IMR-90 (cell line): Measurements from ENCODE around the gene ERC2. TPM values are rescaled to one million over a fixed set of nuclear protein-coding genes. Genes with fewer than 3 reads are reported as not detected.

Source experiments
- ATAC-seq: fragments of 200-7000 bp; cut with Tn5 transposase; 2 replicates; pipeline ENCODE4 v1.9.1; 2020; ENCODE audit warnings: low read depth, mild to moderate bottlenecking, moderate library complexity
- BruUV-seq: library from RNA; stranded (reverse); fragments of 400-500 nt; replicated peaks from 2 replicates; lab custom pipeline; 2021; lab: Mats Ljungman, UMichigan
- CTCF ChIA-PET: fragments of 300-600 bp; formaldehyde crosslinking; extraction: SDS; loops from one replicate; lab custom pipeline; 2021; ENCODE audit warnings: antibody characterized with exemption; lab: Yijun Ruan, JAX
- POLR2A ChIA-PET: fragments of 300-600 bp; sonication (Branson Sonifier 250); formaldehyde crosslinking; loops from one replicate; lab custom pipeline; 2022; ENCODE audit warnings: antibody characterized with exemption; ENCODE audit not compliant: unreplicated experiment; lab: Charles Lee
- DNase-seq: peaks from one replicate; pipeline ENCODE4 v3.0.0; 2013
- H2AFZ ChIP-seq: replicated peaks from 2 replicates; pipeline ENCODE3; 2013; ENCODE audit warnings: low read length, mild to moderate bottlenecking; ENCODE audit not compliant: poor library complexity
- H2AK5ac ChIP-seq: 2 replicates; pipeline ENCODE4 v1.6.1; 2013; ENCODE audit warnings: low read depth, low read length, inconsistent platforms
- H2AK9ac ChIP-seq: replicated peaks from 2 replicates; pipeline ENCODE3; 2013; ENCODE audit warnings: mild to moderate bottlenecking, low read depth, low read length, moderate library complexity; ENCODE audit not compliant: poor library complexity
- H2BK120ac ChIP-seq: 2 replicates; pipeline ENCODE4 v1.6.1; 2013; ENCODE audit warnings: low read depth, low read length, inconsistent platforms
- H2BK15ac ChIP-seq: 3 replicates; pipeline ENCODE4 v1.6.1; 2013; ENCODE audit warnings: low read depth, low read length, inconsistent platforms
- H2BK20ac ChIP-seq: 2 replicates; pipeline ENCODE4 v1.6.1; 2013; ENCODE audit warnings: low read depth, mild to moderate bottlenecking, inconsistent platforms, low read length, moderate library complexity
- H2BK5ac ChIP-seq: 2 replicates; pipeline ENCODE4 v1.6.1; 2013; ENCODE audit warnings: mild to moderate bottlenecking, low read depth, low read length, inconsistent platforms; ENCODE audit not compliant: poor library complexity, severe bottlenecking
- H3K14ac ChIP-seq: replicated peaks from 2 replicates; pipeline ENCODE4 v1.6.1; 2013; ENCODE audit warnings: low read depth, low read length, inconsistent platforms
- H3K18ac ChIP-seq: 2 replicates; pipeline ENCODE4 v1.6.1; 2013; ENCODE audit warnings: low read depth, low read length, control low read depth
- H3K23ac ChIP-seq: 2 replicates; pipeline ENCODE4 v1.6.1; 2013; ENCODE audit warnings: low read depth, low read length, inconsistent platforms
- H3K27ac ChIP-seq: 2 replicates; pipeline ENCODE4 v1.5.1; 2013; ENCODE audit warnings: mild to moderate bottlenecking, control low read depth, low read length; ENCODE audit not compliant: insufficient read depth
- H3K27me3 ChIP-seq: 2 replicates; pipeline ENCODE4 v1.6.1; 2013; ENCODE audit warnings: low read length; ENCODE audit not compliant: control insufficient read depth, insufficient read depth
- H3K36me3 ChIP-seq: 2 replicates; pipeline ENCODE4 v1.6.1; 2013; ENCODE audit warnings: low read length, mixed read lengths; ENCODE audit not compliant: control insufficient read depth, insufficient read depth
- H3K4ac ChIP-seq: 2 replicates; pipeline ENCODE4 v1.6.1; 2013; ENCODE audit warnings: low read depth, low read length, inconsistent platforms
- H3K4me1 ChIP-seq: 2 replicates; pipeline ENCODE4 v1.6.1; 2013; ENCODE audit warnings: low read length, mixed read lengths; ENCODE audit not compliant: control insufficient read depth, insufficient read depth
- H3K4me2 ChIP-seq: 2 replicates; pipeline ENCODE4 v1.6.1; 2013; ENCODE audit warnings: low read depth, mild to moderate bottlenecking, control low read depth, low read length, moderate library complexity
- H3K4me3 ChIP-seq: 2 replicates; pipeline ENCODE4 v1.5.1; 2013; ENCODE audit warnings: low read depth, mild to moderate bottlenecking, control low read depth, low read length, moderate library complexity; ENCODE audit not compliant: insufficient read depth
- H3K56ac ChIP-seq: 2 replicates; pipeline ENCODE4 v1.6.1; 2013; ENCODE audit warnings: low read length, inconsistent platforms; ENCODE audit not compliant: insufficient read depth; ENCODE audit errors: extremely low read depth
- H3K79me1 ChIP-seq, 2 experiments: 2 replicates each; pipeline ENCODE4 v1.6.1; 2013; ENCODE audit warnings: low read length in 2 of 2, inconsistent platforms in 1 of 2, low read depth in 1 of 2
- H3K9ac ChIP-seq: 2 replicates; pipeline ENCODE4 v1.6.1; 2013; ENCODE audit warnings: low read depth, low read length, control low read depth
- H3K9me1 ChIP-seq: 2 replicates; pipeline ENCODE4 v1.6.1; 2013; ENCODE audit warnings: low read length, inconsistent platforms; ENCODE audit not compliant: insufficient read depth
- H3K9me3 ChIP-seq: 2 replicates; pipeline ENCODE4 v1.6.1; 2013; ENCODE audit warnings: low read length; ENCODE audit not compliant: control insufficient read depth, insufficient read depth
- H4K20me1 ChIP-seq: 2 replicates; pipeline ENCODE4 v1.6.1; 2013; ENCODE audit warnings: low read length, inconsistent platforms; ENCODE audit not compliant: insufficient read depth
- H4K5ac ChIP-seq: 2 replicates; pipeline ENCODE4 v1.6.1; 2013; ENCODE audit warnings: mild to moderate bottlenecking, low read depth, low read length, control low read depth
- H4K8ac ChIP-seq, 2 experiments: 2 replicates each; pipeline ENCODE4 v1.6.1; 2013; ENCODE audit warnings: low read depth in 2 of 2, low read length in 2 of 2, control low read depth in 1 of 2, inconsistent platforms in 1 of 2
- H4K91ac ChIP-seq: 2 replicates; pipeline ENCODE4 v1.6.1; 2013; ENCODE audit warnings: low read depth, low read length, inconsistent platforms; ENCODE audit not compliant: insufficient read depth
- BHLHE40 ChIP-seq: fragments of 150-350 bp; IDR thresholded peaks from 2 replicates; pipeline ENCODE4 v1.6.1; 2016; ENCODE audit warnings: mild to moderate bottlenecking, low read depth, low read length
- CEBPB ChIP-seq: IDR thresholded peaks from 2 replicates; pipeline ENCODE4 v1.6.1; 2012; ENCODE audit warnings: low read depth, low read length, improper control_type of control experiment
- MAZ ChIP-seq: IDR thresholded peaks from 2 replicates; pipeline ENCODE4 v1.6.1; 2012; ENCODE audit warnings: low read depth, mild to moderate bottlenecking, low read length, improper control_type of control experiment, moderate library complexity, borderline replicate concordance
- RFX5 ChIP-seq: IDR thresholded peaks from 2 replicates; pipeline ENCODE4 v1.8.0; 2012; ENCODE audit warnings: low read depth, mild to moderate bottlenecking, low read length, moderate library complexity
- WGBS, 2 experiments: methylation state at CpG; one replicate each; pipeline versions ENCODE4 v1.1.5 to v1.1.7; 2013; ENCODE audit warnings: missing lambda C conversion rate in 2 of 2; ENCODE audit not compliant: insufficient read length in 1 of 2; ENCODE audit errors: extremely low coverage in 2 of 2; 5-methylcytosine and 5-hydroxymethylcytosine counted together
- dilution Hi-C: fragments of 300-500 bp; cut with HindIII; formaldehyde crosslinking; loops from one replicate; pipeline ENCODE4 v1.14.3; 2018; ENCODE audit warnings: low sequenced_read_pairs; ENCODE audit not compliant: unreplicated experiment
- in situ Hi-C: fragments of 300-500 bp; cut with MboI; formaldehyde crosslinking; loops from 3 replicates; pipeline ENCODE4 v1.14.3; 2019; ENCODE audit warnings: low sequenced_read_pairs, inconsistent platforms, mixed read lengths
- intact Hi-C: fragments of 100-400 bp; cut with micrococcal nuclease; formaldehyde crosslinking; loops from 2 replicates; pipeline ENCODE4 v1.10.0; 2022
- polyA plus RNA-seq, 3 experiments: library from polyadenylated mRNA; depleted of rRNA; stranded (reverse); fragments of >200 nt; gene quantifications; 2 replicates each; pipeline ENCODE4 v1.2.3, GENCODE V29; 2012; ENCODE audit warnings: low replicate concordance in 1 of 3
- total RNA-seq: library from RNA; depleted of rRNA; stranded (reverse); fragments of >200 nt; gene quantifications from 2 replicates; pipeline ENCODE4 v1.2.3, GENCODE V29; 2012
- TF ChIP-seq, protein P1 (sequence below): fragments of 150-350 bp; IDR thresholded peaks from 2 replicates; pipeline ENCODE4 v1.6.1; 2017; ENCODE audit warnings: mild to moderate bottlenecking, antibody characterized with exemption, low read length, low read depth

ERC2 gene
- total and polyA plus RNA-seq, 2 of the 4 experiments (the other 2 are of a cell fraction) = 0.17 to 0.18 TPM

- no peak overlapping the region for H2AFZ ChIP-seq
- no peak overlapping the region for H2BK120ac ChIP-seq
- dilution Hi-C loops = no loop called here
- H3K56ac ChIP-seq = no peak overlapping the region
- CTCF ChIA-PET = no interaction called here
- POLR2A ChIA-PET = no interaction called here
- no peak overlapping the region for H3K4me2 ChIP-seq
- no peak overlapping the region for H3K18ac ChIP-seq
- no peaks in the 10 kb centered on the region; the same call in 1 of the 2 replicates for H3K9me1 ChIP-seq
- H2BK5ac ChIP-seq = no peak overlapping the region
- no peaks in the 10 kb centered on the region for H3K9me3 ChIP-seq
- H4K5ac ChIP-seq = no peak overlapping the region
- H3K9ac ChIP-seq = no peak overlapping the region
- H3K14ac ChIP-seq = no peak overlapping the region
- no peak for TF ChIP-seq RFX5
- TF ChIP-seq MAZ = no peak
- TF ChIP-seq CEBPB = no peak
- TF ChIP-seq, protein P1, sequence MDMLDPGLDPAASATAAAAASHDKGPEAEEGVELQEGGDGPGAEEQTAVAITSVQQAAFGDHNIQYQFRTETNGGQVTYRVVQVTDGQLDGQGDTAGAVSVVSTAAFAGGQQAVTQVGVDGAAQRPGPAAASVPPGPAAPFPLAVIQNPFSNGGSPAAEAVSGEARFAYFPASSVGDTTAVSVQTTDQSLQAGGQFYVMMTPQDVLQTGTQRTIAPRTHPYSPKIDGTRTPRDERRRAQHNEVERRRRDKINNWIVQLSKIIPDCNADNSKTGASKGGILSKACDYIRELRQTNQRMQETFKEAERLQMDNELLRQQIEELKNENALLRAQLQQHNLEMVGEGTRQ = no peak
- no peak for TF ChIP-seq BHLHE40
- no peaks in the 10 kb centered on the region for H3K27me3 ChIP-seq
- H2BK15ac ChIP-seq = no peak overlapping the region
- H3K4me1 ChIP-seq = peaks cover 16% of the 10 kb centered on the region; the same call in 1 of the 2 replicates
- H3K4ac ChIP-seq = no peak overlapping the region
- no peak overlapping the region for H3K27ac ChIP-seq
- H3K79me1 ChIP-seq = no peaks in the 10 kb centered on the region
- no TSS peak for BruUV-seq
- H4K8ac ChIP-seq = no peak overlapping the region
- no peak overlapping the region for H2BK20ac ChIP-seq
- WGBS, 2 experiments = no CpG with 5 or more reads among the region's 2 CpGs
- no peaks in the 10 kb centered on the region for H4K20me1 ChIP-seq
- ATAC-seq = no peak
- H2AK9ac ChIP-seq = no peak overlapping the region
- DNase-seq = no peak
- H3K23ac ChIP-seq = no peak overlapping the region
- in situ Hi-C loops = no loop called here
- no peak overlapping the region for H2AK5ac ChIP-seq
- H3K4me3 ChIP-seq = no peak overlapping the region
- intact Hi-C loops = no loop called here
- no peak overlapping the region for H4K91ac ChIP-seq
- no peaks in the 10 kb centered on the region for H3K36me3 ChIP-seq
These were observed 613.0 kb downstream of the ERC2 start for GRCh38 chr3:55855311-55855710.
